Tibial nerve (tissue), 4 donors: ENCODE data around the gene ASAP3.

Source experiments
- CTCF ChIP-seq, 5 experiments: fragments of 200-600 bp in 3 of 5; fragments of 450-650 bp in 2 of 5; sonication (generic) in 3 of 5; IDR thresholded peaks; one replicate each; pipeline ENCODE4 v1.5.1; 2016 to 2019; ENCODE audit warnings: antibody characterized with exemption in 5 of 5, mild to moderate bottlenecking in 3 of 5, moderate library complexity in 2 of 5
- EP300 ChIP-seq, 2 donors: sonication (generic); formaldehyde crosslinking; IDR thresholded peaks; one replicate each; pipeline ENCODE4 v1.6.1; 2017; ENCODE audit warnings: antibody characterized with exemption in 2 of 2, mild to moderate bottlenecking in 1 of 2
- POLR2A ChIP-seq, 2 donors: fragments of 450-650 bp; IDR thresholded peaks; one replicate each; pipeline ENCODE4 v1.6.1; 2017; ENCODE audit warnings: antibody characterized with exemption in 2 of 2, mild to moderate bottlenecking in 2 of 2, moderate library complexity in 2 of 2

- TF ChIP-seq POLR2A (IDR thresholded peaks at IDR 0.05) = no peak
- TF ChIP-seq CTCF (IDR thresholded peaks at IDR 0.05) = no peak
- peak in 1 of 2 donors; percentile 44 for TF ChIP-seq EP300 (IDR thresholded peaks at IDR 0.05)
These were observed 44.4 kb upstream of the ASAP3 start for GRCh38 chr1:23528250-23528978.
